HepG2 (cell line): ENCODE results near the gene FPR3. TPM values are rescaled to one million over a fixed set of nuclear protein-coding genes. Genes with fewer than 3 reads are reported as not detected.

Source experiments
- ATAC-seq: fragments of 200-7000 bp; cut with Tn5 transposase; 3 replicates; pipeline ENCODE4 v1.9.1; 2020; ENCODE audit warnings: mild to moderate bottlenecking, moderate library complexity
- BruUV-seq: library from RNA; stranded (reverse); fragments of 400-500 nt; replicated peaks from 2 replicates; lab custom pipeline; 2021; lab: Mats Ljungman, UMichigan
- CTCF ChIA-PET: fragments of 300-600 bp; formaldehyde crosslinking; extraction: SDS; loops from one replicate; lab custom pipeline; 2021; ENCODE audit warnings: low total read pairs, inconsistent platforms, low intra/inter-chr PET ratio; lab: Yijun Ruan, JAX
- POLR2A ChIA-PET: fragments of 350-600 bp; sonication (Branson Sonifier 250); formaldehyde crosslinking; loops from one replicate; lab custom pipeline; 2020; ENCODE audit warnings: antibody characterized with exemption, inconsistent platforms; lab: Yijun Ruan, JAX
- DNase-seq: peaks from one replicate; pipeline ENCODE4 v3.0.0-alpha.2; 2015; ENCODE audit warnings: low spot score
- FAIRE-seq: peaks from 3 replicates; lab custom pipeline; 2011; peaks lifted over from hg19 to GRCh38; lab: Jason Lieb, UNC
- H2AFZ ChIP-seq: one replicate; pipeline ENCODE4 v1.6.1; 2011; ENCODE audit warnings: low read length, inconsistent platforms
- H3K27ac ChIP-seq: fragments of 300-600 bp; 3 replicates; pipeline ENCODE4 v1.8.0; 2011; ENCODE audit warnings: mixed run types, mild to moderate bottlenecking, mixed read lengths, low read length, inconsistent platforms; ENCODE audit not compliant: insufficient read depth; ENCODE audit errors: extremely low read length
- H3K27me3 ChIP-seq, 2 experiments: fragments of 200-600 bp in 1 of 2; 2 replicates in 1 of 2; 3 replicates in 1 of 2; pipeline versions ENCODE4 v1.6.0 to v1.8.0; 2011; ENCODE audit warnings: low read length in 2 of 2, mild to moderate bottlenecking in 2 of 2, moderate library complexity in 2 of 2, inconsistent platforms in 1 of 2; ENCODE audit not compliant: insufficient read depth in 2 of 2, control insufficient read depth in 1 of 2
- H3K36me3 ChIP-seq, 2 experiments: fragments of 200-600 bp in 1 of 2; replicated peaks in 1 of 2; 2 replicates in 1 of 2; 3 replicates in 1 of 2; pipeline versions ENCODE4 v1.5.1 to v1.8.0; 2011; ENCODE audit warnings: low read length in 2 of 2, inconsistent platforms in 1 of 2; ENCODE audit not compliant: insufficient read depth in 2 of 2, control insufficient read depth in 1 of 2
- H3K4me1 ChIP-seq: 2 replicates; pipeline ENCODE4 v1.5.1; 2012; ENCODE audit warnings: low read length, inconsistent platforms; ENCODE audit not compliant: insufficient read depth
- H3K4me2 ChIP-seq: 2 replicates; pipeline ENCODE4 v1.6.0; 2011; ENCODE audit warnings: low read depth, low read length, inconsistent platforms
- H3K4me3 ChIP-seq, 3 experiments: fragments of 200-600 bp in 1 of 3; sonication (generic), shearing (Covaris generic) in 1 of 3; replicated peaks in 1 of 3; 2 replicates each; pipeline ENCODE4 v1.5.1; 2011 to 2016; ENCODE audit warnings: low read length in 3 of 3, inconsistent platforms in 2 of 3, low read depth in 2 of 3, mild to moderate bottlenecking in 2 of 3, control low read depth in 1 of 3, mixed read lengths in 1 of 3; ENCODE audit not compliant: insufficient read depth in 1 of 3
- H3K79me2 ChIP-seq: one replicate; pipeline ENCODE4 v1.6.1; 2011; ENCODE audit warnings: low read length, inconsistent platforms; ENCODE audit not compliant: insufficient read depth
- H3K9ac ChIP-seq: 2 replicates; pipeline ENCODE4 v1.6.0; 2011; ENCODE audit warnings: mild to moderate bottlenecking, low read depth, low read length, inconsistent platforms; ENCODE audit not compliant: insufficient read depth
- H3K9me3 ChIP-seq: 2 replicates; pipeline ENCODE4 v1.5.1; 2012; ENCODE audit warnings: mild to moderate bottlenecking, low read length
- H4K20me1 ChIP-seq: 2 replicates; pipeline ENCODE4 v1.6.0; 2011; ENCODE audit warnings: inconsistent platforms, mild to moderate bottlenecking, low read length, moderate library complexity; ENCODE audit not compliant: insufficient read depth
- GMEB1 ChIP-seq: sonication (generic); formaldehyde crosslinking; IDR thresholded peaks from 2 replicates; pipeline ENCODE4 v1.5.1; 2020; ENCODE audit warnings: missing genetic modification reagents, mild to moderate bottlenecking, borderline replicate concordance
- HNF1A ChIP-seq, 2 experiments: sonication (generic) in 1 of 2; formaldehyde crosslinking in 1 of 2; IDR thresholded peaks; 2 replicates each; pipeline versions ENCODE4 v1.4.0 to v1.6.1; 2016 to 2020; ENCODE audit warnings: borderline replicate concordance in 1 of 2, low read depth in 1 of 2, mild to moderate bottlenecking in 1 of 2, missing genetic modification reagents in 1 of 2
- KDM2A ChIP-seq: sonication (generic); formaldehyde crosslinking; IDR thresholded peaks from 2 replicates; pipeline ENCODE4 v1.4.0; 2020; ENCODE audit warnings: low read depth, missing genetic modification reagents, borderline replicate concordance
- MED13 ChIP-seq: sonication (generic); formaldehyde crosslinking; IDR thresholded peaks from 2 replicates; pipeline ENCODE4 v1.5.0; 2020; ENCODE audit warnings: missing genetic modification reagents
- MIER3 ChIP-seq: IDR thresholded peaks from 2 replicates; pipeline ENCODE4 v1.6.1; 2016; ENCODE audit warnings: missing compliant biosample characterization, borderline replicate concordance
- PAWR ChIP-seq: sonication (generic); formaldehyde crosslinking; IDR thresholded peaks from 2 replicates; pipeline ENCODE4 v1.4.0; 2020; ENCODE audit warnings: missing genetic modification reagents, mild to moderate bottlenecking, borderline replicate concordance
- SP140L ChIP-seq: sonication (generic); formaldehyde crosslinking; IDR thresholded peaks from 2 replicates; pipeline ENCODE4 v1.4.0; 2020; ENCODE audit warnings: missing genetic modification reagents, borderline replicate concordance
- TRIM24 ChIP-seq: sonication (generic); formaldehyde crosslinking; IDR thresholded peaks from 2 replicates; pipeline ENCODE4 v1.8.0; 2022; ENCODE audit warnings: mild to moderate bottlenecking, missing genetic modification reagents
- ZGPAT ChIP-seq: IDR thresholded peaks from 2 replicates; pipeline ENCODE4 v1.6.1; 2016; ENCODE audit warnings: mild to moderate bottlenecking
- ZNF567 ChIP-seq: sonication (generic); formaldehyde crosslinking; IDR thresholded peaks from 2 replicates; pipeline ENCODE4 v1.8.1; 2023; ENCODE audit warnings: mild to moderate bottlenecking, missing genetic modification reagents, borderline replicate concordance
- ZNF660 ChIP-seq: sonication (generic); formaldehyde crosslinking; IDR thresholded peaks from 2 replicates; pipeline ENCODE4 v1.5.1; 2020; ENCODE audit warnings: mild to moderate bottlenecking, low read depth, missing genetic modification reagents, borderline replicate concordance
- ZNF703 ChIP-seq: sonication (generic); formaldehyde crosslinking; IDR thresholded peaks from 2 replicates; pipeline ENCODE4 v1.5.1; 2020; ENCODE audit warnings: missing genetic modification reagents, mild to moderate bottlenecking, moderate library complexity, borderline replicate concordance
- WGBS: methylation state at CpG from one replicate; pipeline ENCODE4 v1.1.6; 2017; ENCODE audit warnings: low lambda C conversion rate; 5-methylcytosine and 5-hydroxymethylcytosine counted together
- in situ Hi-C: cut with HindIII; loops from 2 replicates; pipeline ENCODE4 v1.10.0; 2017; ENCODE audit warnings: low pct_unique_long_range_greater_than_20kb; ENCODE audit not compliant: extremely low pct_ligation_motif_present
- intact Hi-C: fragments of 100-400 bp; cut with micrococcal nuclease; formaldehyde crosslinking; loops from one replicate; pipeline ENCODE4 v1.10.0; 2022; ENCODE audit not compliant: unreplicated experiment
- polyA plus RNA-seq, 8 experiments: library from polyadenylated mRNA; depleted of rRNA in 3 of 8; stranded (reverse) in 7 of 8; unstranded in 1 of 8; fragments of >200 nt; fragmentation: Illumina TruSeq in 4 of 8; extraction: Trizol in 4 of 8; gene quantifications; 2 replicates each; pipeline versions ENCODE4 v1.2.1 to v1.2.3, GENCODE V29; 2011 to 2016; ENCODE audit warnings: low read depth in 4 of 8, missing spikeins in 1 of 8, mixed read lengths in 1 of 8; ENCODE audit not compliant: insufficient read depth in 1 of 8
- total RNA-seq, 5 experiments: library from RNA; depleted of rRNA; stranded (reverse); fragments of >200 nt; fragmentation: Illumina TruSeq; extraction: Trizol; gene quantifications; 2 replicates each; pipeline ENCODE4 v1.2.3, GENCODE V29; 2016; ENCODE audit warnings: low read depth in 1 of 5
- TF ChIP-seq, protein P1 (sequence below): sonication (generic); formaldehyde crosslinking; IDR thresholded peaks from 2 replicates; pipeline ENCODE4; 2020; ENCODE audit warnings: missing genetic modification reagents, mild to moderate bottlenecking, borderline replicate concordance

FPR3 gene
- total and polyA plus RNA-seq, 2 of the 13 experiments (the other 11 are each of a cell fraction or from before 2014, with no cell fraction given), result not detected

GRCh38 chr19:51815043-51815442 lies 20.1 kb downstream of the FPR3 start (continued):
- TF ChIP-seq PAWR (no peak), ZNF567 (CRISPR knock-in tag) (no peak), HNF1A (IDR thresholded peaks at IDR 0.05; ENCODE audit: low read depth) (no peak), HNF1A (CRISPR knock-in tag; IDR thresholded peaks at IDR 0.05; ENCODE audit: borderline replicate concordance) (no peak), MED13 (no peak)
- TF ChIP-seq, protein P1, sequence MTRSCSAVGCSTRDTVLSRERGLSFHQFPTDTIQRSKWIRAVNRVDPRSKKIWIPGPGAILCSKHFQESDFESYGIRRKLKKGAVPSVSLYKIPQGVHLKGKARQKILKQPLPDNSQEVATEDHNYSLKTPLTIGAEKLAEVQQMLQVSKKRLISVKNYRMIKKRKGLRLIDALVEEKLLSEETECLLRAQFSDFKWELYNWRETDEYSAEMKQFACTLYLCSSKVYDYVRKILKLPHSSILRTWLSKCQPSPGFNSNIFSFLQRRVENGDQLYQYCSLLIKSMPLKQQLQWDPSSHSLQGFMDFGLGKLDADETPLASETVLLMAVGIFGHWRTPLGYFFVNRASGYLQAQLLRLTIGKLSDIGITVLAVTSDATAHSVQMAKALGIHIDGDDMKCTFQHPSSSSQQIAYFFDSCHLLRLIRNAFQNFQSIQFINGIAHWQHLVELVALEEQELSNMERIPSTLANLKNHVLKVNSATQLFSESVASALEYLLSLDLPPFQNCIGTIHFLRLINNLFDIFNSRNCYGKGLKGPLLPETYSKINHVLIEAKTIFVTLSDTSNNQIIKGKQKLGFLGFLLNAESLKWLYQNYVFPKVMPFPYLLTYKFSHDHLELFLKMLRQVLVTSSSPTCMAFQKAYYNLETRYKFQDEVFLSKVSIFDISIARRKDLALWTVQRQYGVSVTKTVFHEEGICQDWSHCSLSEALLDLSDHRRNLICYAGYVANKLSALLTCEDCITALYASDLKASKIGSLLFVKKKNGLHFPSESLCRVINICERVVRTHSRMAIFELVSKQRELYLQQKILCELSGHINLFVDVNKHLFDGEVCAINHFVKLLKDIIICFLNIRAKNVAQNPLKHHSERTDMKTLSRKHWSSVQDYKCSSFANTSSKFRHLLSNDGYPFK (CRISPR knock-in tag), result no peak

- Histone ChIP-seq H3K9ac (no peak overlapping the region), H3K36me3 (no peaks in the 10 kb centered on the region), H3K4me3 (no peak overlapping the region), H3K27ac (no peak overlapping the region), H3K27me3 (no peaks in the 10 kb centered on the region), H3K79me2 (no peaks in the 10 kb centered on the region), H2AFZ (no peak overlapping the region), H3K4me2 (no peak overlapping the region), H3K4me1 (no peaks in the 10 kb centered on the region), H4K20me1 (no peaks in the 10 kb centered on the region), H3K9me3 (peaks cover 57% of the 10 kb centered on the region)
- ATAC-seq, result no peak
- no peak for DNase-seq
- in situ Hi-C loops, result no loop called here
- WGBS, result no CpG with 5 or more reads among the region's 1 CpG
- BruUV-seq, result no TSS peak
- CTCF ChIA-PET, result no interaction called here
- POLR2A ChIA-PET, result no interaction called here
- no peak for FAIRE-seq
- intact Hi-C loops, result no loop called here
- TF ChIP-seq ZNF703 (CRISPR knock-in tag), result no peak
- no peak for TF ChIP-seq TRIM24 (CRISPR knock-in tag)
- no peak for TF ChIP-seq KDM2A (CRISPR knock-in tag)
- no peak for TF ChIP-seq ZNF660 (CRISPR knock-in tag)
- no peak for TF ChIP-seq GMEB1
- TF ChIP-seq SP140L, result no peak
- TF ChIP-seq ZGPAT (CRISPR knock-in tag), result no peak
- TF ChIP-seq MIER3 (CRISPR knock-in tag), result no peak
Observed at GRCh38 chr19:51816711-51817110, 21.8 kb downstream of the FPR3 start.
